Cerebellar cortex (tissue), 1 donor: ENCODE measurements around the gene FFAR2.

Experiments used
- DNase-seq: peaks from one replicate; pipeline ENCODE4 v3.0.0-alpha.2; 2015; ENCODE audit warnings: low spot score

FFAR2 gene

GRCh38 chr19:35487656-35488182, 39.7 kb downstream of the FFAR2 start:
- no peak for DNase-seq

GRCh38 chr19:35488677-35489076, 40.6 kb downstream of the FFAR2 start:
- DNase-seq, result no peak

GRCh38 chr19:35490364-35490763, 42.3 kb downstream of the FFAR2 start, which contains the start of gene KRTDAP:
Gene KRTDAP, minus strand, starts transcription at chr19:35490464. Its CDS starts 22 bp downstream, at chr19:35490442.
- DNase-seq, result no peak

- no peak for DNase-seq
Measured at GRCh38 chr19:35491836-35492360, 43.8 kb downstream of the FFAR2 start.

GRCh38 chr19:35493971-35494370, 45.9 kb downstream of the FFAR2 start:
- no peak for DNase-seq

GRCh38 chr19:35495107-35496064, 47.3 kb downstream of the FFAR2 start:
- peak; percentile 31 for DNase-seq

- DNase-seq, result no peak
Measured at GRCh38 chr19:35497406-35497805, 49.3 kb downstream of the FFAR2 start.

GRCh38 chr19:35498220-35498619, 50.2 kb downstream of the FFAR2 start:
- DNase-seq, result no peak

GRCh38 chr19:35498984-35499527, 51.0 kb downstream of the FFAR2 start:
- no peak for DNase-seq

- DNase-seq, result no peak
Measured at GRCh38 chr19:35500611-35501010, 52.6 kb downstream of the FFAR2 start.
